ENCODE measurements around the gene ZNF264.

The ZNF264 gene

DNA sequence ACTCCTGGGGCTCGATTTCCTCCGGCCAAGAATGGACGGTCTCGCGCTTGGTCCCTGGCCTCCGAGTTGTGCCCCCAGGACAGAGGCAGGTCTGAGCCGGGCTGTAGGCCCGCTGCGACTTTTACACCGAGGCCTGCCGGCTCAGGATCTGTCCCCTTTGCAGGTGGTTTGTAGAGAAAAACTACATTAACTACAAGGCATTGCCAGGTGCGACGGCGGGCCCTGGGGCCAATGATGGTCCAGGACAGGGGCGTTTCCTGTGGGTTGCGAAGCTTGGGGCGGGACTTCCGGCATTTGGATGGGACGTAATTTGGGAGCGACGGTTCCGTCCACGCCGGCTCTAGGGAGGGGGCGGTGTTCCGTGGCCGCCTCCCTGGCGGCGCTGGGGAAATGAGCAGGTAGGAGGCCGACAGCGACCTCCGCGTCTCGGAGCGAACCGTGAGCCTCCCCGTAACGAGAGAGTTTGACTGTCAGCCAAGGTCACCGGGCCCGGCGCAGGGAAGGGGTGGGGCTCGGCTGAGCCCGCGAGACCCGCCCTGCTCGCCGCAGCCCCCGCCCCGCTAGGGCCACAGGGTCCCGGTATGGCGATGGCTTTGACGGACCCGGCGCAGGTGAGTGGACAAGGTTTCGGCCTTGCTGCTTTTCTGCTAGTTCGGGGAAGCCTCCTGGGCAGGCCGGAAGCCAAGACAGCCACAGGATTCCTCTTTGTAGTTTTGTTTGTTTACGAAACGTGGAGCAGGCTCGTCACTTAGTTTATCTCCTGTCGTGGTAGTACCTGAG, 49.2 kb downstream of the ZNF264 start, which contains the start of gene ZNF805 (continued):
- no peak; the same call in 1 of the 2 replicates for TF ChIP-seq GLIS2 (tag by site-specific recombination; IDR thresholded peaks at IDR 0.05)
- no peak for TF ChIP-seq ZNF548 (tag by site-specific recombination; IDR thresholded peaks at IDR 0.05)
- TF ChIP-seq ZNF514 (tag by site-specific recombination; IDR thresholded peaks at IDR 0.05), result no peak
- peak; percentile 94 for TF ChIP-seq SP3 (tag by site-specific recombination; IDR thresholded peaks at IDR 0.05)
- TF ChIP-seq ZBTB11 (tag by site-specific recombination; conservative IDR thresholded peaks at IDR 0.05; ENCODE audit: low read depth), result peak; percentile 79
- TF ChIP-seq, protein P1, sequence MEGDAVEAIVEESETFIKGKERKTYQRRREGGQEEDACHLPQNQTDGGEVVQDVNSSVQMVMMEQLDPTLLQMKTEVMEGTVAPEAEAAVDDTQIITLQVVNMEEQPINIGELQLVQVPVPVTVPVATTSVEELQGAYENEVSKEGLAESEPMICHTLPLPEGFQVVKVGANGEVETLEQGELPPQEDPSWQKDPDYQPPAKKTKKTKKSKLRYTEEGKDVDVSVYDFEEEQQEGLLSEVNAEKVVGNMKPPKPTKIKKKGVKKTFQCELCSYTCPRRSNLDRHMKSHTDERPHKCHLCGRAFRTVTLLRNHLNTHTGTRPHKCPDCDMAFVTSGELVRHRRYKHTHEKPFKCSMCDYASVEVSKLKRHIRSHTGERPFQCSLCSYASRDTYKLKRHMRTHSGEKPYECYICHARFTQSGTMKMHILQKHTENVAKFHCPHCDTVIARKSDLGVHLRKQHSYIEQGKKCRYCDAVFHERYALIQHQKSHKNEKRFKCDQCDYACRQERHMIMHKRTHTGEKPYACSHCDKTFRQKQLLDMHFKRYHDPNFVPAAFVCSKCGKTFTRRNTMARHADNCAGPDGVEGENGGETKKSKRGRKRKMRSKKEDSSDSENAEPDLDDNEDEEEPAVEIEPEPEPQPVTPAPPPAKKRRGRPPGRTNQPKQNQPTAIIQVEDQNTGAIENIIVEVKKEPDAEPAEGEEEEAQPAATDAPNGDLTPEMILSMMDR (tag by site-specific recombination; IDR thresholded peaks at IDR 0.05), result peak; percentile 93
- TF ChIP-seq, protein P2, sequence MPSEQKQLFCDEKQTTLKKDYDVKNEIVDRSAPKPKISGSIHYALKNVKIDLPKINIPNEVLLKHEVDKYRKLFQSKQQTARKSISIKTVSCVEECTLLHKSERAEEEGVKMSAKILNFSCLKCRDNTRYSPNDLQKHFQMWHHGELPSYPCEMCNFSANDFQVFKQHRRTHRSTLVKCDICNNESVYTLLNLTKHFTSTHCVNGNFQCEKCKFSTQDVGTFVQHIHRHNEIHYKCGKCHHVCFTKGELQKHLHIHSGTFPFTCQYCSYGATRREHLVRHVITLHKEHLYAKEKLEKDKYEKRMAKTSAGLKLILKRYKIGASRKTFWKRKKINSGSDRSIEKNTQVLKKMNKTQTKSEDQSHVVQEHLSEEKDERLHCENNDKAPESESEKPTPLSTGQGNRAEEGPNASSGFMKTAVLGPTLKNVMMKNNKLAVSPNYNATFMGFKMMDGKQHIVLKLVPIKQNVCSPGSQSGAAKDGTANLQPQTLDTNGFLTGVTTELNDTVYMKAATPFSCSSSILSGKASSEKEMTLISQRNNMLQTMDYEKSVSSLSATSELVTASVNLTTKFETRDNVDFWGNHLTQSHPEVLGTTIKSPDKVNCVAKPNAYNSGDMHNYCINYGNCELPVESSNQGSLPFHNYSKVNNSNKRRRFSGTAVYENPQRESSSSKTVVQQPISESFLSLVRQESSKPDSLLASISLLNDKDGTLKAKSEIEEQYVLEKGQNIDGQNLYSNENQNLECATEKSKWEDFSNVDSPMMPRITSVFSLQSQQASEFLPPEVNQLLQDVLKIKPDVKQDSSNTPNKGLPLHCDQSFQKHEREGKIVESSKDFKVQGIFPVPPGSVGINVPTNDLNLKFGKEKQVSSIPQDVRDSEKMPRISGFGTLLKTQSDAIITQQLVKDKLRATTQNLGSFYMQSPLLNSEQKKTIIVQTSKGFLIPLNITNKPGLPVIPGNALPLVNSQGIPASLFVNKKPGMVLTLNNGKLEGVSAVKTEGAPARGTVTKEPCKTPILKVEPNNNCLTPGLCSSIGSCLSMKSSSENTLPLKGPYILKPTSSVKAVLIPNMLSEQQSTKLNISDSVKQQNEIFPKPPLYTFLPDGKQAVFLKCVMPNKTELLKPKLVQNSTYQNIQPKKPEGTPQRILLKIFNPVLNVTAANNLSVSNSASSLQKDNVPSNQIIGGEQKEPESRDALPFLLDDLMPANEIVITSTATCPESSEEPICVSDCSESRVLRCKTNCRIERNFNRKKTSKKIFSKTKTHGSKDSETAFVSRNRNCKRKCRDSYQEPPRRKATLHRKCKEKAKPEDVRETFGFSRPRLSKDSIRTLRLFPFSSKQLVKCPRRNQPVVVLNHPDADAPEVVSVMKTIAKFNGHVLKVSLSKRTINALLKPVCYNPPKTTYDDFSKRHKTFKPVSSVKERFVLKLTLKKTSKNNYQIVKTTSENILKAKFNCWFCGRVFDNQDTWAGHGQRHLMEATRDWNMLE (tag by site-specific recombination; conservative IDR thresholded peaks at IDR 0.05; ENCODE audit: low read depth), result peak; percentile 96
- TF ChIP-seq ZNF76 (tag by site-specific recombination; IDR thresholded peaks at IDR 0.05; ENCODE audit: borderline replicate concordance, low read depth), result peak; percentile 82; the same call in 1 of the 2 replicates
- TF ChIP-seq BCL11A (tag by site-specific recombination; IDR thresholded peaks at IDR 0.05; ENCODE audit: low read depth), result no peak
- no peak for TF ChIP-seq ZNF311 (tag by site-specific recombination; IDR thresholded peaks at IDR 0.05; ENCODE audit: borderline replicate concordance)
- no peak for TF ChIP-seq ZNF561 (tag by site-specific recombination; IDR thresholded peaks at IDR 0.05; ENCODE audit: borderline replicate concordance)
- no peak for TF ChIP-seq ZNF624 (tag by site-specific recombination; IDR thresholded peaks at IDR 0.05)
- no peak for TF ChIP-seq ZNF792 (tag by site-specific recombination; IDR thresholded peaks at IDR 0.05)
- TF ChIP-seq, protein P3, sequence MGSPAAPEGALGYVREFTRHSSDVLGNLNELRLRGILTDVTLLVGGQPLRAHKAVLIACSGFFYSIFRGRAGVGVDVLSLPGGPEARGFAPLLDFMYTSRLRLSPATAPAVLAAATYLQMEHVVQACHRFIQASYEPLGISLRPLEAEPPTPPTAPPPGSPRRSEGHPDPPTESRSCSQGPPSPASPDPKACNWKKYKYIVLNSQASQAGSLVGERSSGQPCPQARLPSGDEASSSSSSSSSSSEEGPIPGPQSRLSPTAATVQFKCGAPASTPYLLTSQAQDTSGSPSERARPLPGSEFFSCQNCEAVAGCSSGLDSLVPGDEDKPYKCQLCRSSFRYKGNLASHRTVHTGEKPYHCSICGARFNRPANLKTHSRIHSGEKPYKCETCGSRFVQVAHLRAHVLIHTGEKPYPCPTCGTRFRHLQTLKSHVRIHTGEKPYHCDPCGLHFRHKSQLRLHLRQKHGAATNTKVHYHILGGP (tag by site-specific recombination; IDR thresholded peaks at IDR 0.05), result no peak
- TF ChIP-seq ZFP3 (tag by site-specific recombination; IDR thresholded peaks at IDR 0.05; ENCODE audit: low read depth), result no peak
- TF ChIP-seq SALL2 (tag by site-specific recombination; IDR thresholded peaks at IDR 0.05; ENCODE audit: borderline replicate concordance), result no peak
- TF ChIP-seq ZNF132 (tag by site-specific recombination; IDR thresholded peaks at IDR 0.05; ENCODE audit: borderline replicate concordance), result no peak
- TF ChIP-seq, protein P4, sequence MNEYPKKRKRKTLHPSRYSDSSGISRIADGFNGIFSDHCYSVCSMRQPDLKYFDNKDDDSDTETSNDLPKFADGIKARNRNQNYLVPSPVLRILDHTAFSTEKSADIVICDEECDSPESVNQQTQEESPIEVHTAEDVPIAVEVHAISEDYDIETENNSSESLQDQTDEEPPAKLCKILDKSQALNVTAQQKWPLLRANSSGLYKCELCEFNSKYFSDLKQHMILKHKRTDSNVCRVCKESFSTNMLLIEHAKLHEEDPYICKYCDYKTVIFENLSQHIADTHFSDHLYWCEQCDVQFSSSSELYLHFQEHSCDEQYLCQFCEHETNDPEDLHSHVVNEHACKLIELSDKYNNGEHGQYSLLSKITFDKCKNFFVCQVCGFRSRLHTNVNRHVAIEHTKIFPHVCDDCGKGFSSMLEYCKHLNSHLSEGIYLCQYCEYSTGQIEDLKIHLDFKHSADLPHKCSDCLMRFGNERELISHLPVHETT (tag by site-specific recombination; IDR thresholded peaks at IDR 0.05), result no peak
- TF ChIP-seq, protein P5, sequence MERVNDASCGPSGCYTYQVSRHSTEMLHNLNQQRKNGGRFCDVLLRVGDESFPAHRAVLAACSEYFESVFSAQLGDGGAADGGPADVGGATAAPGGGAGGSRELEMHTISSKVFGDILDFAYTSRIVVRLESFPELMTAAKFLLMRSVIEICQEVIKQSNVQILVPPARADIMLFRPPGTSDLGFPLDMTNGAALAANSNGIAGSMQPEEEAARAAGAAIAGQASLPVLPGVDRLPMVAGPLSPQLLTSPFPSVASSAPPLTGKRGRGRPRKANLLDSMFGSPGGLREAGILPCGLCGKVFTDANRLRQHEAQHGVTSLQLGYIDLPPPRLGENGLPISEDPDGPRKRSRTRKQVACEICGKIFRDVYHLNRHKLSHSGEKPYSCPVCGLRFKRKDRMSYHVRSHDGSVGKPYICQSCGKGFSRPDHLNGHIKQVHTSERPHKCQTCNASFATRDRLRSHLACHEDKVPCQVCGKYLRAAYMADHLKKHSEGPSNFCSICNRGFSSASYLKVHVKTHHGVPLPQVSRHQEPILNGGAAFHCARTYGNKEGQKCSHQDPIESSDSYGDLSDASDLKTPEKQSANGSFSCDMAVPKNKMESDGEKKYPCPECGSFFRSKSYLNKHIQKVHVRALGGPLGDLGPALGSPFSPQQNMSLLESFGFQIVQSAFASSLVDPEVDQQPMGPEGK (tag by site-specific recombination; IDR thresholded peaks at IDR 0.05), result peak; percentile 94
- TF ChIP-seq ZNF501 (tag by site-specific recombination; IDR thresholded peaks at IDR 0.05), result peak; percentile 40; the same call in 1 of the 2 replicates
